Caco-2 (cell line): Measurements from ENCODE around the gene SPATA1. TPM values are rescaled to one million over a fixed set of nuclear protein-coding genes. Genes with fewer than 3 reads are reported as not detected.

Source experiments
- BruUV-seq: library from RNA; stranded (reverse); fragments of 400-500 nt; replicated peaks from 2 replicates; lab custom pipeline; 2021; lab: Mats Ljungman, UMichigan
- CTCF ChIA-PET: fragments of 300-600 bp; sonication (Branson Sonifier 250); formaldehyde crosslinking; loops from one replicate; lab custom pipeline; 2022; ENCODE audit warnings: antibody characterized with exemption; lab: Charles Lee
- POLR2A ChIA-PET: fragments of 300-600 bp; sonication (Branson Sonifier 250); formaldehyde crosslinking; loops from one replicate; lab custom pipeline; 2022; ENCODE audit warnings: antibody characterized with exemption; lab: Charles Lee
- DNase-seq, 2 experiments: peaks; one replicate each; pipeline versions ENCODE4 v3.0.0 to v3.0.0-alpha.2; 2020 to 2022
- H3K27me3 ChIP-seq: replicated peaks from 2 replicates; pipeline ENCODE4 v1.6.0; 2011; ENCODE audit warnings: low read length; ENCODE audit not compliant: control insufficient read depth, insufficient read depth
- H3K36me3 ChIP-seq: 2 replicates; pipeline ENCODE4 v1.5.1; 2011; ENCODE audit warnings: low read length; ENCODE audit not compliant: control insufficient read depth, insufficient read depth
- H3K4me1 ChIP-seq: fragments of 250-450 bp; sonication (Bioruptor Pico); 2 replicates; pipeline ENCODE4 v1.5.1; 2020; ENCODE audit warnings: mild to moderate bottlenecking
- H3K4me3 ChIP-seq: 2 replicates; pipeline ENCODE4 v1.5.1; 2011; ENCODE audit warnings: low read depth, mild to moderate bottlenecking, control low read depth, low read length
- H3K9me3 ChIP-seq: fragments of 250-450 bp; sonication (Bioruptor Pico); 2 replicates; pipeline ENCODE4 v1.5.1; 2020; ENCODE audit warnings: mild to moderate bottlenecking, moderate library complexity
- H3K27ac Mint-ChIP-seq: one replicate; pipeline ENCODE4 v1.8.0; 2022; ENCODE audit warnings: mixed read lengths; ENCODE audit not compliant: unreplicated experiment
- H3K27me3 Mint-ChIP-seq: one replicate; pipeline ENCODE4 v1.8.0; 2022; ENCODE audit warnings: mixed read lengths; ENCODE audit not compliant: insufficient read depth, unreplicated experiment
- H3K36me3 Mint-ChIP-seq: one replicate; pipeline ENCODE4 v1.8.0; 2022; ENCODE audit warnings: mild to moderate bottlenecking, mixed read lengths; ENCODE audit not compliant: insufficient read depth, unreplicated experiment
- H3K4me1 Mint-ChIP-seq: one replicate; pipeline ENCODE4 v1.8.0; 2022; ENCODE audit warnings: low read depth, mixed read lengths; ENCODE audit not compliant: unreplicated experiment
- H3K4me3 Mint-ChIP-seq: one replicate; pipeline ENCODE4 v1.8.0; 2022; ENCODE audit warnings: mild to moderate bottlenecking, moderate library complexity, mixed read lengths; ENCODE audit not compliant: unreplicated experiment
- H3K9me3 Mint-ChIP-seq: one replicate; pipeline ENCODE4 v1.8.0; 2022; ENCODE audit warnings: mixed read lengths; ENCODE audit not compliant: unreplicated experiment
- intact Hi-C: fragments of 100-400 bp; cut with micrococcal nuclease; formaldehyde crosslinking; loops from one replicate; pipeline ENCODE4 v1.10.0; 2022; ENCODE audit not compliant: unreplicated experiment
- total RNA-seq: library from RNA; stranded (reverse); gene quantifications from 2 replicates; pipeline ENCODE4 v1.2.3, GENCODE V29; 2022
- TF ChIP-seq, protein P1 (sequence below), 2 experiments: fragments of 200-600 bp in 1 of 2; IDR thresholded peaks; 1 replicate in 1 of 2; 2 replicates in 1 of 2; pipeline versions ENCODE4 v1.5.1 to v1.8.0; 2011 to 2022; ENCODE audit warnings: antibody characterized with exemption in 1 of 2, control low read depth in 1 of 2, inconsistent platforms in 1 of 2, low read depth in 1 of 2, low read length in 1 of 2, mild to moderate bottlenecking in 1 of 2, moderate library complexity in 1 of 2; ENCODE audit not compliant: insufficient read depth in 1 of 2, severe bottlenecking in 1 of 2, unreplicated experiment in 1 of 2

SPATA1 gene
- total RNA-seq, 1 experiment from 2014 or later, result 0.57 TPM

GRCh38 chr1:84574936-84575335 lies 68.8 kb downstream of the SPATA1 start:
- Mint-ChIP-seq H3K9me3 (no peaks in the 10 kb centered on the region), H3K27ac (no peak overlapping the region), H3K36me3 (peaks cover 5% of the 10 kb centered on the region), H3K4me3 (peak overlapping the region; percentile 89), H3K4me1 (no peaks in the 10 kb centered on the region), H3K27me3 (peaks cover 2% of the 10 kb centered on the region)
- ChIA-PET POLR2A (no interaction called here), CTCF (no interaction called here)
- intact Hi-C loops, result loop anchor here (1.0 to 2.0 kb wide), 2 partner anchors 68 to 96 kb away; partner anchors contain the start of genes GNG5, RPF1 and SPATA1
- DNase-seq, result no peak
- Histone ChIP-seq H3K4me1 (peaks cover 8% of the 10 kb centered on the region; the same call in 1 of the 2 replicates), H3K36me3 (no peaks in the 10 kb centered on the region), H3K9me3 (no peaks in the 10 kb centered on the region), H3K27me3 (no peaks in the 10 kb centered on the region), H3K4me3 (peak overlapping the region; percentile 47; the same call in 1 of the 2 replicates)
- TF ChIP-seq, protein P1, sequence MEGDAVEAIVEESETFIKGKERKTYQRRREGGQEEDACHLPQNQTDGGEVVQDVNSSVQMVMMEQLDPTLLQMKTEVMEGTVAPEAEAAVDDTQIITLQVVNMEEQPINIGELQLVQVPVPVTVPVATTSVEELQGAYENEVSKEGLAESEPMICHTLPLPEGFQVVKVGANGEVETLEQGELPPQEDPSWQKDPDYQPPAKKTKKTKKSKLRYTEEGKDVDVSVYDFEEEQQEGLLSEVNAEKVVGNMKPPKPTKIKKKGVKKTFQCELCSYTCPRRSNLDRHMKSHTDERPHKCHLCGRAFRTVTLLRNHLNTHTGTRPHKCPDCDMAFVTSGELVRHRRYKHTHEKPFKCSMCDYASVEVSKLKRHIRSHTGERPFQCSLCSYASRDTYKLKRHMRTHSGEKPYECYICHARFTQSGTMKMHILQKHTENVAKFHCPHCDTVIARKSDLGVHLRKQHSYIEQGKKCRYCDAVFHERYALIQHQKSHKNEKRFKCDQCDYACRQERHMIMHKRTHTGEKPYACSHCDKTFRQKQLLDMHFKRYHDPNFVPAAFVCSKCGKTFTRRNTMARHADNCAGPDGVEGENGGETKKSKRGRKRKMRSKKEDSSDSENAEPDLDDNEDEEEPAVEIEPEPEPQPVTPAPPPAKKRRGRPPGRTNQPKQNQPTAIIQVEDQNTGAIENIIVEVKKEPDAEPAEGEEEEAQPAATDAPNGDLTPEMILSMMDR (IDR thresholded peaks at IDR 0.05; ENCODE audit: insufficient read depth in 1 of 2, low read depth in 1 of 2, low read length in 1 of 2, severe bottlenecking in 1 of 2, unreplicated experiment in 1 of 2), result no peak
- BruUV-seq, result TSS peak; percentile 40

- intact Hi-C loops, result no loop called here
- Mint-ChIP-seq H3K9me3 (peaks cover 9% of the 10 kb centered on the region), H3K4me3 (no peak overlapping the region), H3K27me3 (no peaks in the 10 kb centered on the region), H3K4me1 (no peaks in the 10 kb centered on the region), H3K27ac (no peak overlapping the region), H3K36me3 (no peaks in the 10 kb centered on the region)
- Histone ChIP-seq H3K4me3 (no peak overlapping the region), H3K27me3 (no peaks in the 10 kb centered on the region), H3K9me3 (no peaks in the 10 kb centered on the region), H3K36me3 (no peaks in the 10 kb centered on the region), H3K4me1 (no peaks in the 10 kb centered on the region)
- TF ChIP-seq, protein P1 (IDR thresholded peaks at IDR 0.05; ENCODE audit: insufficient read depth in 1 of 2, low read depth in 1 of 2, low read length in 1 of 2, severe bottlenecking in 1 of 2, unreplicated experiment in 1 of 2), result no peak
- ChIA-PET CTCF (no interaction called here), POLR2A (no interaction called here)
- no TSS peak for BruUV-seq
- no peak for DNase-seq
Measured at GRCh38 chr1:84581648-84582047, 75.5 kb downstream of the SPATA1 start.

- Histone ChIP-seq H3K4me1 (no peaks in the 10 kb centered on the region), H3K36me3 (no peaks in the 10 kb centered on the region), H3K9me3 (no peaks in the 10 kb centered on the region), H3K27me3 (no peaks in the 10 kb centered on the region), H3K4me3 (no peak overlapping the region)
- no peak for DNase-seq
- H3K27me3 Mint-ChIP-seq, result no peaks in the 10 kb centered on the region
- H3K36me3 Mint-ChIP-seq, result no peaks in the 10 kb centered on the region
- H3K4me1 Mint-ChIP-seq, result no peaks in the 10 kb centered on the region
- TF ChIP-seq, protein P1 (IDR thresholded peaks at IDR 0.05; ENCODE audit: insufficient read depth in 1 of 2, low read depth in 1 of 2, low read length in 1 of 2, severe bottlenecking in 1 of 2, unreplicated experiment in 1 of 2), result no peak
- H3K9me3 Mint-ChIP-seq, result peaks cover 9% of the 10 kb centered on the region
- H3K27ac Mint-ChIP-seq, result no peak overlapping the region
- BruUV-seq, result no TSS peak
- CTCF ChIA-PET, result no interaction called here
- POLR2A ChIA-PET, result no interaction called here
- H3K4me3 Mint-ChIP-seq, result no peak overlapping the region
- intact Hi-C loops, result no loop called here
Measured at GRCh38 chr1:84582802-84583587, 76.8 kb downstream of the SPATA1 start.
